ENCODE data around the gene PRKAG2. TPM values are rescaled to one million over a fixed set of nuclear protein-coding genes. Genes with fewer than 3 reads are reported as not detected.

The PRKAG2 gene
- total and polyA plus RNA-seq, 2 experiments from 2014 or later, result 9.1 to 14.9 TPM

GRCh38 chr7:151715666-151716315 lies 161.1 kb downstream of the PRKAG2 start:
- no peaks in the 10 kb centered on the region for H3F3A ChIP-seq (replicated peaks; ENCODE audit: low read depth)
- H3K79me2 ChIP-seq (replicated peaks; ENCODE audit: insufficient read depth), result no peaks in the 10 kb centered on the region
- H4K20me1 ChIP-seq (replicated peaks; ENCODE audit: insufficient read depth), result no peaks in the 10 kb centered on the region
- H3K27me3 ChIP-seq (ENCODE audit: insufficient read depth), result no peaks in the 10 kb centered on the region
- Mint-ChIP-seq H3K27me3 (ENCODE audit: insufficient read depth, low read depth, poor library complexity) (peaks cover 13% of the 10 kb centered on the region), H3K9me3 (no peaks in the 10 kb centered on the region; the same call in 2 of the 3 replicates), H3K36me3 (ENCODE audit: low read depth) (no peaks in the 10 kb centered on the region), H3K27ac (no peak overlapping the region), H3K4me1 (peaks cover 5% of the 10 kb centered on the region; the same call in 2 of the 3 replicates), H3K4me3 (no peak overlapping the region)
- TF ChIP-seq CTCF (conservative IDR thresholded peaks at IDR 0.05; ENCODE audit: low read depth in 2 of 2) (no peak), REST (IDR thresholded peaks at IDR 0.05; ENCODE audit: unreplicated experiment) (no peak), EZH2phosphoT487 (IDR thresholded peaks at IDR 0.05; ENCODE audit: unreplicated experiment) (no peak), POLR2AphosphoS5 (IDR thresholded peaks at IDR 0.05; ENCODE audit: low read depth) (no peak), ZNF331 (CRISPR knock-in tag; IDR thresholded peaks at IDR 0.05; ENCODE audit: low read depth) (no peak), CREB1 (CRISPR knock-in tag; IDR thresholded peaks at IDR 0.05; ENCODE audit: low read depth) (no peak), JUNB (IDR thresholded peaks at IDR 0.05; ENCODE audit: unreplicated experiment) (no peak), EZH2 (IDR thresholded peaks at IDR 0.05; ENCODE audit: low read depth, unreplicated experiment) (no peak), STAT1 (IDR thresholded peaks at IDR 0.05; ENCODE audit: unreplicated experiment) (no peak), ZNF114 (CRISPR knock-in tag; IDR thresholded peaks at IDR 0.05) (no peak), NANOG (IDR thresholded peaks at IDR 0.05; ENCODE audit: borderline replicate concordance) (no peak), ETS1 (IDR thresholded peaks at IDR 0.05) (no peak), ZNF462 (CRISPR knock-in tag; IDR thresholded peaks at IDR 0.05) (no peak)
- H3K4me3 ChIP-seq, result no peak overlapping the region
- H3K4me1 ChIP-seq (ENCODE audit: insufficient read depth), result no peaks in the 10 kb centered on the region
- DNase-seq (ENCODE audit: low spot score), result no peak
- H3K9me2 ChIP-seq (ENCODE audit: insufficient read depth), result no peaks in the 10 kb centered on the region
- no peak for ATAC-seq
- H2AFZ ChIP-seq, result no peak overlapping the region
- H3K27ac ChIP-seq (ENCODE audit: low read depth), result no peak overlapping the region
- H3K4me2 ChIP-seq, result no peak overlapping the region
- H3K36me3 ChIP-seq (ENCODE audit: insufficient read depth), result no peaks in the 10 kb centered on the region
